ENCODE results near the gene AUTS2. TPM values are rescaled to one million over a fixed set of nuclear protein-coding genes. Genes with fewer than 3 reads are reported as not detected.

Gene AUTS2
- total and polyA plus RNA-seq, 9 of the 15 experiments (the other 6 are each of a cell fraction or from before 2014, with no cell fraction given) = 0.58 TPM; not detected in 8

GRCh38 chr7:70042533-70042932 lies 444.3 kb downstream of the AUTS2 start:
- Histone ChIP-seq H2AFZ (ENCODE audit: low read depth, low read length) (no peak overlapping the region), H3K9ac (ENCODE audit: insufficient read depth in 1 of 2, low read depth in 2 of 2, low read length in 2 of 2) (no peak overlapping the region), H4K20me1 (replicated peaks; ENCODE audit: control insufficient read depth, insufficient read depth, low read length) (no peaks in the 10 kb centered on the region), H3K79me2 (ENCODE audit: control insufficient read depth, insufficient read depth, low read length) (no peaks in the 10 kb centered on the region), H3K9me1 (ENCODE audit: control insufficient read depth, insufficient read depth, low read length) (no peaks in the 10 kb centered on the region), H3K36me3 (ENCODE audit: control insufficient read depth, insufficient read depth, low read length) (no peaks in the 10 kb centered on the region), H3K4me3 (no peak overlapping the region), H3K4me1 (replicated peaks in 1 of 2; ENCODE audit: control insufficient read depth in 2 of 2, insufficient read depth in 2 of 2, low read length in 2 of 2) (no peaks in the 10 kb centered on the region), H3K27ac (ENCODE audit: extremely low read depth, low read depth, low read length) (no peak overlapping the region), H3K4me2 (ENCODE audit: insufficient read depth, low read length) (no peak overlapping the region), H3K9me3 (replicated peaks; ENCODE audit: control insufficient read depth, insufficient read depth, low read depth, low read length) (no peaks in the 10 kb centered on the region), H3K27me3 (ENCODE audit: control insufficient read depth in 2 of 2, insufficient read depth in 2 of 2, low read length in 2 of 2) (no peaks in the 10 kb centered on the region)
- no TSS peak for BruUV-seq (replicated peaks)
- ChIA-PET CTCF (ENCODE audit: low intra/inter-chr PET ratio) (no interaction called here), POLR2A (interaction anchor here (1.0 kb wide), 1 partner anchor 9 kb away, joined by 3 read pairs; no protein-coding TSS in a partner anchor)
- 0% methylated on average over 3 of the region's 3 CpGs for WGBS (ENCODE audit: insufficient coverage, low coverage, missing lambda C conversion rate)
- DNase-seq (ENCODE audit: extremely low read depth in 1 of 4, low spot score in 3 of 4) (no peak), ATAC-seq (no peak), FAIRE-seq (no peak)
- in situ Hi-C loops (cut with MboI) (no loop called here), intact Hi-C loops (cut with micrococcal nuclease) (loop anchor here (2.0 kb wide), 1 partner anchor 118 kb away; no protein-coding TSS in a partner anchor)
- no peak for TF ChIP-seq SIN3B (IDR thresholded peaks at IDR 0.05; ENCODE audit: low read depth)
- no peak for TF ChIP-seq THRA (IDR thresholded peaks at IDR 0.05)
- peak in 1 of 3 experiments; percentile 10; a peak in 1 of 6 replicates for TF ChIP-seq CTCF (IDR thresholded peaks at IDR 0.05 in 2 of 3, conservative IDR thresholded peaks at IDR 0.05 in 1 of 3; ENCODE audit: insufficient read depth in 2 of 3, low read depth in 1 of 3, low read length in 3 of 3)
- no peak for TF ChIP-seq ZNF76 (CRISPR knock-in tag; IDR thresholded peaks at IDR 0.05; ENCODE audit: borderline replicate concordance)
- TF ChIP-seq LARP7 (IDR thresholded peaks at IDR 0.05) = no peak
- TF ChIP-seq ZNF77 (CRISPR knock-in tag; IDR thresholded peaks at IDR 0.05) = no peak
- no peak for TF ChIP-seq ZNF384 (IDR thresholded peaks at IDR 0.05; ENCODE audit: low read depth, low read length)
- TF ChIP-seq, protein P1, sequence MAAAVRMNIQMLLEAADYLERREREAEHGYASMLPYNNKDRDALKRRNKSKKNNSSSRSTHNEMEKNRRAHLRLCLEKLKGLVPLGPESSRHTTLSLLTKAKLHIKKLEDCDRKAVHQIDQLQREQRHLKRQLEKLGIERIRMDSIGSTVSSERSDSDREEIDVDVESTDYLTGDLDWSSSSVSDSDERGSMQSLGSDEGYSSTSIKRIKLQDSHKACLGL (CRISPR knock-in tag; IDR thresholded peaks at IDR 0.05; ENCODE audit: borderline replicate concordance, poor library complexity, severe bottlenecking) = no peak
- TF ChIP-seq RAD21 (CRISPR knock-in tag; conservative IDR thresholded peaks at IDR 0.05 in 1 of 2, IDR thresholded peaks at IDR 0.05 in 1 of 2) = 0 out of 4 replicates have a peak, but pooled peaks of 1 of the 2 experiments have one; percentile 12
- TF ChIP-seq CEBPB (tag; IDR thresholded peaks at IDR 0.05) = peak; percentile 57; the same call in 1 of the 2 replicates
- no peak for TF ChIP-seq KLF10 (CRISPR knock-in tag; IDR thresholded peaks at IDR 0.05)
- no peak for TF ChIP-seq ZNF124 (CRISPR knock-in tag; IDR thresholded peaks at IDR 0.05)
